Measurements from ENCODE around the gene PRPSAP1.
"Not testable (repeated sequence)": the region's sequence is repeated elsewhere in the genome, so short reads cannot be mapped to it uniquely, and the experiment has no call there.

PRPSAP1 gene

DNA sequence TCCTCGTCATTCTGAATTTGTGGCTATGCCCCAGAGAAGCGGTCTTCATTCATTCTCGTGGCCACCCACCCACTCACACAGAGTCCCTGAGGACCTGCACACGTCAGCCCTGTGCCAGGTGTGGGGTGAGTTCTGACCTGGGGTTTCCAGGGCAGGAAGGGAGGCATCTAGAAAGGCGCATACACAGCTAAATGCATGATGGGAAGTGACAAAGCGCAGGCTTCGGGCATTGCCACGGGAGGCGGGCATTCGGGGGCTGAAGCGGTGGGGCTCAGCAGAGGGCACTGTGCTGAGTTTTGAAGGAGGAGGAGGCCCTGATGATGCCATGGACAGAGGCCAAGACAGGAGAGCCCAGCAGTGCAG lies 77.7 kb downstream of the PRPSAP1 start:
- no peak for DNase-seq

DNA sequence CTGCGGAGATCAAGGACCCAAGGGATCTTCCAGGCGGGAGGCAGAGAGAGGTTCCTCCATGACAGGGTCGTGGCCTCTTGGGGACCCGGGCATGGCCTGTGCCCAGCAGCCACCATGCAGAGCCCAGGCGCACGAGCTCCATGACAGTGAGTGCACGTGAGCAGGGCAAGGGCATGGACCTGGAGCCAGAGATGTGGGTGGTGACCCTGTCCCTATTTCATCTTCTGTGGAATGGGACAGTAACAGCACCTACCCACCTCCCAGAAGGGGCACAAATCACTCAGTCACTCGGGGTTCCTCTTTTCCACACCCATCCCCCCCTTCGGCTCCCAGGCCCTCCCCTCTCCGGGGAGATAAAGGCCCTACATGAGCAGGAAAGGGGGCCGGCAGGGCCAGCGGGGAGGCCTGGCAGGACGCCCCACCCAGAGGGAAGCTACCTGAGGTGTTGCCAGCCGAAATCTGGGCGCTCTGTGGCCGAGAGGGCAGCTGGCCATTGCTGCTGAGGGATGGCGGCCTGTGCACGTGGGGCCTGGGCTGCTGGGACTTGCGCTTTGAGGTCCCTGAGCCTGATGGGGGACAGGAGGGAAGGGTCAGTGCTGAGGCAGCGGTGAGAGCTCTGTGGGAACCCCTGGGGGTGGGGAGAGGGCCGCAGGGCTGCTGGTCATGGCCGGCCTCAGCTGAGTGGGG lies 78.2 kb downstream of the PRPSAP1 start:
- no peak for DNase-seq

DNA sequence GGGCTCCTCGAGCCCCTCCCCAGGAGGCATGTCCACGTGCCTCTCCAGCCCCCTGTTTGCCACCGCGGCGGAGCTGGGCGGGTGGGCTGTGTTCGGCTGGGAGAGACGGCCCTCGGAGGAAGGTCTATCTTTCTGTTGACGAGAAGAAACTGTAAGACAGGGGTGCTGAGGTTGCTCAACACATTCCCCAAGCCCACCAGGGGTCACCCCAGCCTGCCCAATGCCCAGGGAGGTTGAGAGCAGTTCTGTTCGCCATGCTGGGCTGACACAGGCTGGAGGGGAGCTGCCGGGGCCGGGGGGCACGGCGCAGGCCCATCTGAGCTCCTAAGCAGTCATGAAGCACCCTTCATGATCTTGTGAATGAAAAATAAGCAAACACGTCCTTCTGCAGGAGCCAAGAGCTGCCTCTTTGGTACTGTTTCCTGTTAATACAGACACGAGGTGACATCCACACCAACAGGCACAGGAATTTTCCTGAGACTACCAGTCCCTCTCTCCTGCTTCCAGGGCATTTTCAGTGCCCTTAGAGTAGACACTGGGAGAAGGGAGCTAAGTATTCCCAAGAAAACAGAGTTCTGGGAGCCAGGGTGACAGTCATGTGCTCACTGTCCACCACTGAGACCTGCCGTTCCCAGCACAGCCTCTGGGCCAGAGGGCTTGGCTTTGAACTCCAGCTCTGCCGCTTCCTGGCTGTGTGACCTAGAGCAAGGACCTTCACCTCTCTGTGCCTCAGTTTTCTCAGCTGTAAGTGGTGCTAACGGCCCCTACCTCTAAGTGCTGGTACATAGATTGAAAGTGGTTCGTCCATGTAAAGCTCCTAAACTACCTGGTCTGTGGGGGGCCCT lies 79.4 kb downstream of the PRPSAP1 start:
- DNase-seq, result no peak

DNA sequence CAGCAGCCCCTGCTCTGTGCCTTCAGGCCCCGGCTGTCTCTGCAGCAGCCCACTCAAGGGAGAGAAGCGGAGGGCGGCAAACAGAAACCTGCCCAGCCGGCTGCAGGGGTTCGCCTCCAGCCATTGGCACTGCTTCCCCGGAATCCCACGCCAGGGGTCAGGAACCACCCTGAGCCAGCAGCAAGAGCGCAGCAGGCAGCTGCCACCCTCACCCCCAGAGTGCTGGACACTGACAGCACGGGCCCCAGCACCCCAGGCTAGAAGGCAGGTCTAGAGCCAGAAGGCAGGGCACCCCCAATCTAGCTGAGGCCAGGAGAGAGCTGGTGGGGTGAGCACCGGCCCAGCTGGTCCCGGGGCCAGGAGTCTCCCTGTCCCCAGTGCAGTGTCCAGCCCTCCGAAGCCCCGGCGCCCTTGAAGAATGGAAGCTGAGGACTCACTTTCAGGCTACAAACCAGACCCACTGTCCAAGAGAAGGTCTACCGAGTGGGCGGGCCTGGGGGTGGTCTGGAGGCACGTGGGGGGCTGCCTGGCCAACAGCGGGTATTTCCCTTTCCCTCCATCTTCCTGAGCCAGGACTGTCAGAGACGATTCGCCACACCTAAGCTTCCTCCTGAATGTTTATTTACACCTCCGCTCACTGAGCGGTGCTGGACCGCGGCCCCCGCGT lies 80.1 kb downstream of the PRPSAP1 start:
- DNase-seq, result no peak

DNA sequence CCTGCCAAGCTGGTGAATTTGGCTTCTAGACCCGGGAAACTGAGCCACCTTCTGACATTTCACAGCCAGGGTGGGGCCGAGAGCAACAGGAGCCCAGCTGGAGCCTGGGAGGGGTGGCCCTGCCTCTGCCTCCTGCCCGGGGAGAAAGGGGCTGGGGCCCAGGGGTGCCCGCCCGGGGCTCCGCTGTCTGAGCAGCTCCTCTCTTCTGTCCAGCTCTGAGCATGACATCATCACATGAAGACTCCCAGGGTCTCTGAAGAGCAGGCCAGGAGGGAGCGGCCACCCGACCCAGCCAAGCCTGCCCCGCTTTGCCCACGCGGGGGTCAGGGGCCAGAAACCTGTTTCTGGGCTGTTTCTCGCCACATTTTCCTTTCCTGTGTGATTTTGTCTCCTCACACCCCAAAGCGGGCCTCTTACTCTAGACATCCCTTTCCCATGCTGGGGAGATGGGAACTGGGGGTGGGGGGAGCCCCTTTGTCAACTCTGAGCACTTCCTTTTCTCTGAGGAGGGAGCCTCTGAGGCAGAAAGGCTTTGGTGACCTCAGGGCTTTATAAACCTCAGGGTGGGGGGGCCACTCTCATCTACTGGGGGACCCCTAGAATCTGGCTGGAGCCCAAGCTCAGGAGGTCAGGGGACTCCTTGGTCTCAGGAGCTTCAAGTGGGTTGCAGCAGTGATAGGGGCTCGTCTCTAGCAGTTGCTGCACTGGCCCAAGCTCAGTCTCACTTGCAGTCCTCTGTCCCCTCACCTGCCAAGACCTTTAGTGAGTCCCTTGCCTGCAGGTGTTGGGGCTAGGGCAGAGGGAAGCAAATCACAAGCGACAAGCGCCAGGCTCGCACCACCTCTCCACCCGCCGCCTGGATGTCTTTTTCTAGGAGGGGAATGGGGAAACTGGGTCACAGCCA lies 80.9 kb downstream of the PRPSAP1 start:
- DNase-seq, result no peak

DNA sequence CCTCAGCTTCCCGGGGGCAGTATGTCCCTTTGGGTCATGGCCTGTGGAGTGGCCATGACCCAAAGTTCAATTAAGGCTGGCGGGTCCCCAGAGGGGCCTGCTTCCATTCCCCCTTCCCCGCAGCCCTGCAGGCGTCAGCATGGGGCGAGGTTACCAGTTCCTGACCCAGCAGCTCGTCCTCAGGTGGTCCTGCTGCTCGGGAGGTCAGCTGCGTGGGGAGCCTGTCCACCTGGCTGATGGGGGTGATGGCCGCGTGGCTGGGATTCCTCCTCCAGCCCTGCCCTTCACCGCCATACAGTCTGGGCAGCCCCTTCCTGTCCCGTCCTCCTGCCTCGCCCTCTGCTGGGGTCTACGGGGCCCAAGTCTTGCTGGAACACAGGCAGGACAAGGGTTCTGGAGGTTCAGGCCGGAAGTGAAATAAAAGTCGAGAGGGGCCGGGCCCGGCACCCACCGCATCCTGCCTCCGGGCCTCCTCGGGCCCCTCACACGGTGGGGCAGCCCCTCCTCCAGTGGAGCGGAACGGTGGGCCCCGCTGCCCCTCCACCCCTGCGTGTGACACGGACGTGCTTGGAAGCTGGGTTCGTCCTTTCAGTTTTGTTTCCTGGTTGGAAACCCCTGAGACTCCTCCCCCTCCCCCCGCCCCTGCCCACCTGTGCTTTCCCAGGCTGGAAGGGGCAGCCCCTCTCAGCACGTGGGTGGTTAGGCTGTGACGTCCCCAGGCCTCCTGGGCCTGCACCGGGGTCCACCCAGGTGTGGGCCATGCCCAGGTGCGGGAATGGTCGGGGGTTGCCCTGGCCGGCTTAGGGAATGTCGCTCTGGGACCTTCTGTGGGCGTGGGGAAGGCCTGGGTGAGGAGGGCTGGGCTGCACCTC lies 81.8 kb downstream of the PRPSAP1 start:
- no peak for DNase-seq

DNA sequence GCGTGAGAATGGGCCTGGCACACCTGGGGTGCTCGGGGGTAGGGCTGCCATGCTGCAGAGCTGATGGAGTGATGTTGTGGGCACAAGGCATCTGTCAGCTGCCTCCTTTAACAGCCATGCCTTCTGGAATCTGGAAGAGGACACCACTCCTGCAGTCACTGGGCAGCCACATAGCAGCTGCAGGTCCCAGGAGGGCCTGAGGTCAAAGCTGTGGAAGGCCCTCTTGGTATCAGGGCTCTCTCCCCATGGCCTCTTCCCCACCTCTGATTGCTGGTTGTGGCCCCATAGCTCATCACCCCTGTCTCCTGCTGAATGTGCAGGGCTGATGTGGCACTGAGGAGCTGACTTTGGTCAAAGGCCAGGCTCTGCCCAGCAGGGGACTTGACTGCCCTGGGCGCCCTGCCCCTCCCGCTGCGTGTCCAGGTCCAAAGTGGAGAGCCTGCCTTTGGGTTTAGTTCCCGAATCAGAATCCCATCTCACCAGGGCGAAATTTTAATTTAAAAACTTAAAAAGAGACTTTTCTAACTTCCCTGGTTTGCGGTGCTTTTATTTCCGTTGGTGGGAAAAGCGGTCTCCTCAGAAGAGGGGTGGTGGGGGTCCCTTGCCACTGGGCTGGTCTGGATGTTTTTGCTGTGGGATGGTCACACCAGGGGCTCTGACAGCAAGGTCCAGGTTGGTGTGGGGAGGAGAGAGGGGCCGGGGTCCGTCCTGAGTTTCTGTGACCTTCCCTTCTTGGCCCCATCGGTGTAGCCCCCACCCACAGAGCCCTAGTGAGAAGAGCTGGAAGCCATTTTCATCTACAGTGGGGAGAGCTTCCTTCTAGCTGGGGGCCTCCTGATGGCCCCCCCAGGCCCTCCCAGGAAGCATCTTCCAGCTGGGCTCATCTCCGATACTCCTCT lies 82.7 kb downstream of the PRPSAP1 start:
- DNase-seq, result no peak

DNA sequence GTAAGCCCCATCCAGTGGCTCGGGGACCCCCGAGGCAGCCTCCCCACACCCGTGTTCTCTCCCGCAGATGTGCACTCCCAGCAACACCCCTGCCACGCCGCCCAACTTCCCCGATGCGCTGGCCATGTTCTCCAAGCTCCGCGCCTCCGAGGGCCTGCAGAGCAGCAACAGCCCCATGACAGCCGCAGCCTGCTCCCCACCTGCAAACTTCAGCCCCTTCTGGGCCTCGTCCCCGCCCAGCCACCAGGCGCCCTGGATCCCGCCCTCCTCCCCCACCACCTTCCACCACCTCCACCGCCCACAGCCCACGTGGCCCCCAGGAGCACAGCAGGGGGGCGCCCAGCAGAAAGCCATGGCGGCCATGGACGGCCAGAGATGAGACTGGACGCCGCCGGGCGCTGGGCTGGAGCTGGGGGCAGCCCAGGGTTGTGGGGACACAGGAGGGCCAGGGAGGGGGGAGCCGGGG lies 83.6 kb downstream of the PRPSAP1 start:
- no peak for DNase-seq

DNA sequence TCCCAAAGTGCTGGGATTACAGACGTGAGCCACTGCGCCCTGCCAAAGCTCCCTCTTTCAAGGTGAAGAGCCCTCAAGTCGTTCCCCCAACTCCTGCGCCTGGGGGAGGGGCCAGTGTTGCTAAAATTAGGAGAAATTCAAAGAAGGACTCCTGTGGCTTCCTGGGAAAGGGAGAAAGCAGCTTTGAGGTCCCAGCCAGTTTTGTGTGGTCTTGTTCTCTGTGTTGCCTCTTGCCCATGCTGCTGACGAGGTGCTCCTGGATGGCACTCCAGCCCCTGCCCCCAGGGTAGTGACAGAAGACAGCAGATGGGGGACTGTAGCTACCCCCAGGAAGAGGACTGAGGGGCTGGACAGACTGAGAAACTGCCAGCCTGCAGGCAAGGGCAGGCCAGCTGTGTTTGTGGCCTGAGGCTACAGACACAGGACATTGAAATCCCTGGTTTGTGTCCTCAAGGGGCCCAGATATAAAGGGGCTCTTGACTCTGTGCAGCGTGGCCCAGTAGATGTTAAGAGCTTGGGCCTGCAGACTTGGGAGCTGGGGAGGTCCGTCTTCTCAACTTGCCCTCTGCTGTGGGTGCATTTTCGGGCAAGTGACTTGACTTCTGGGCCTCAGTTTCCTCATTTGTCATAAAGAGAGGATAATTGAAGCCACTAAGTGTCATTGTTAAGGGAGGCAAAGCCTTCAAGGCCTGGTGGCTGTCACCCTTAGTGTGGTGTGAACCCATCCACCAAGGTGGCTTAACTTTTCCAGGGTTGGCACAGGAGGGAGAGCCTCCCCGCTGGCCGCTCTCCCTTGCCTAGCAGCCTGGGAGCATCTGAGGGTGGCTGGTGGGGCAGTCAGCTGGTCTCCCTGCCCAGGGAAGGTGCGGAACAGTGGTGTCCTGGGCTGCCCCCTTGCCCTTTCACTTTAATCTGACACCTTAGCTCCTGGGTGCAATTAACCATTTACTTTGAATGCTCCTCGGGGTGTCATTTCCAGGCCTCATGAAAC lies 84.4 kb downstream of the PRPSAP1 start:
- no peak for DNase-seq

DNA sequence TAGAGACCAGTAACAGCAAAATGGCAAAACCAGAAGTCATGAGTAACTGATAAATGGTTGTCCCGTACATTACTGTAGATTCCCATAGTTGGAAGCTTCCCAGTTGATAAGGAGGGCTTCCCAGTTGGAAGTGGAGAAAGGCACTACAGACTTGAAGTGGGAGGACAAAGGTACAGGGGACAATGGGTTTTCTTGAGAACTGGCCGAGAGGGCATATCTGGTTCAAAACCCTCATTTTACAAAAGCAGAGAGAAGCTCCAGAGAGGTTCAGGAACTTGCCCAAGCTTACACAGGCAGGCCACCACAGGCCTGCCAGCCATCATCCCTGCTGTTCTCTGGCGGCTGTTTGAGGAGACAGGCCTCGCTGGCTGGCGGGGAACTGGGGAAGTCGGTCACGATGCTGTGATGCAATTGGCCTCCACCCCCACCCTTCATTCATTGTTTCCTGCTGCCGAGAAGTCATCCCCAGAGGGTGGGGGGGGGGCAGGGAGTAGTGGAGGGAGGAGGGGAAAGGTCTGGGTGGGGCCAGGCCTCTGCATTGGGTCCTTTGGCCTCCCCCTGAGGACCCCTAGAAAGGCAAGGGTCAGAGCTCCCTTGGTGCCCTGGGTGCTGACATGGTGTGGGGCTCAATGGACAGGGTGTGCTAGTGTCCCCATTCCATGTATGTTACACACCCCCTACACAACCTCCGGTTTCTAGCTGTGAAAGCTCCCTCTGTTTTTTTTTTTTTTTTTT lies 85.5 kb downstream of the PRPSAP1 start:
- no peak for DNase-seq

DNA sequence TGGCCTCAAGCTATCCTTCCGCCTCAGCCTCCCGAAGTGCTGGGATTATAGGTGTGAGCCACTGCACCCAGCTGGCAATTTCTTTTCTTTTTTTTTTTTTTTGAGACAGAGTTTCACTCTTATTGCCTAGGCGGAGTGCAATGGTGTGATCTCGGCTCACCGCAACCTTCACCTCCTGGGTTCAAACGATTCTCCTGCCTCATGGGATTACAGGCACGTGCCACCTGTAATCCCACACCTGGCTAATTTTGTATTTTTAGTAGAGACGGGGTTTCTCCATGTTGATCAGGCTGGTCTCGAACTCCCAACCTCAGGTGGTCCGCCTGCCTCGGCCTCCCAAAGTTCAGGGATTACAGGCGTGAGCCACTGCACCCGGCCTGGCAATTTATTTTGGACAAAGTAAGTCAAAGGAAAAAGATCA lies 86.1 kb downstream of the PRPSAP1 start:
- not testable (repeated sequence) for DNase-seq

DNA sequence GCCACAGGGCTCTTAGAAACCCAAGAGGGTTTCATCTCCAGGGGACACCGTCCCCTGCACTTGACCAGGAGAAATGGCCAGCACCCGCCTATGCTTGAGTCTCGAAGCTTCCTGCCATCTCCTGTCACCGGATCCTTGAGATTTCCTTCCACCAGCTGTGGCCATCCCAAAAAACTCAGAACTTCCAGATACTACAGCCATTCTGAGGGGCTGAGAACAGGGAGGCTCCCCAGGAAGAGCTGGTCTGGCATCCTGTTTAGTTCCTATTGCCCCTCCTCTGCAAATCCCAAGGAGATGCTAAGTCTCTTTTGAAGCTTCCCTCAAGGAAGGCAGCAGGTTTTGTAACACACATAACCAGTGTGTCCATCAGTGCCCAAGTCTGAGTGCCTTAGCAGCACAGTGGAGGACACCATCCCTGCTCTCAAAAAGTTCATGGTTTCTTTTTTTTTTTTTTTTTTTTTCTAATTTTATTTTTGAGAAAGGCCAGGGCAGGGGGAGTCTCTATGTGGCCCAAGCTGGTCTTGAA lies 86.6 kb downstream of the PRPSAP1 start:
- no peak for DNase-seq

DNA sequence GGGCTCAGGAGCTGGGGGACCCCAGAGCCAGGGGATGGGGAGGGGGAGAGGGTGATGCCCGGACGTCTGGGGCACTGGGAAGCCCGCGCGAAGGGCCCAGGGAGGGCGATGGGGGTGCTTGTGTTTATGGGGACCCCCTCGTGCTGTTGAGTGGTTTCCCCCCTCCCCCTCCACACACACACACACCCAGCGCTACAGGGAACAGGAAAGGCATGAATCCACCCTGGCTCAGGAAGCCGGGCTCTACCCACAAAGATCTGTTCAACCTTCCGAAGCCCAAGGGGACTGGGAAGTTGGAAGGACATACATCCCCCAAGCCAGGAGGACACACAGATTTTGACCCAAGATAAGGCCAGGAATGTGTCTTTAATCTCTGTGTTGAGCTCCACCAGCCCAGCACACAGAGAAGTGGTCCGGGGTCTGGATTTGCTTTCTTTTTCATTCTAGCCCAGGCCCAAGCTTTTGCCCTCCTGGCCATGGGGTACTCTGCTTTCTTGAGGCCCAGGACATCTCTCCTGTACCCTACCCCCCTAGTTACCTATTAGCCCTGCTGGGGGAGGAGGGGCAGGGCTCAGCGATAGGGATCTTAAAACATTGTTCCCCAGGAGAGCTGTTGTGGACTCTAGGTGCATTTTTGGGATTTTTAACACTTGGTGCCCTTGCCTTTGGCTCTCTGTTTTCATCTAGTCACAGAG lies 87.3 kb downstream of the PRPSAP1 start:
- DNase-seq, result no peak

DNA sequence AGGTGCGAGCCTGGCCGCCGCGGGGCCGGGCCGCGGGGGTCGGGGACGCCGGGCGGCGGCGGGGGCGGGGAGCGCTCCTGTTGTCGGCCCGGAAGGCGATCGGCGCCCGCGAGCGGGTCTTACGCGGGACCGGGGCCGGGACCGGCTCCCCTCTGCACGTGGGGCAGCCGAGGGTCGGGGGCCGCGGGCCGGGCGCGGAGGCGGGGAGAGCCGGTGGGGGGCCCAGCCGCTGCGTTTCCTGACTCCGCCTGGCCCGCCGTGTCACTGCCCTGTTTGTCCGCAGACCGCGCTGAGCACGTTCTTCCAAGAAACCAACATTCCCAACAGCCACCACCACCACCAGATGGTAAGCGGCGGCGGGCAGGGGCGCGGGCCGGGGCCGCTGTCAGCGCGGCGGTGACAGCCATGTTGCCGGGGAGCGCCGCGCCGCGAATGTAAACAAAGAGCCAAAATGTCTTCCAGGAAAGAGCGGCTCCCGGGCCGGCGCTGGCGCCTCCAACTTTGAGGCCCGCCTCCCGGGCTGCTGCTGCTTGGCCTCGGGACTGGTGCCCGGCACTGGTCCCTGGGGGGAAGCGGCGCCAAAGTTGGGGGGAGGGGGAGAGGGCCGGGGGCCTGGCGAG lies 88.0 kb downstream of the PRPSAP1 start:
- no peak for DNase-seq

DNA sequence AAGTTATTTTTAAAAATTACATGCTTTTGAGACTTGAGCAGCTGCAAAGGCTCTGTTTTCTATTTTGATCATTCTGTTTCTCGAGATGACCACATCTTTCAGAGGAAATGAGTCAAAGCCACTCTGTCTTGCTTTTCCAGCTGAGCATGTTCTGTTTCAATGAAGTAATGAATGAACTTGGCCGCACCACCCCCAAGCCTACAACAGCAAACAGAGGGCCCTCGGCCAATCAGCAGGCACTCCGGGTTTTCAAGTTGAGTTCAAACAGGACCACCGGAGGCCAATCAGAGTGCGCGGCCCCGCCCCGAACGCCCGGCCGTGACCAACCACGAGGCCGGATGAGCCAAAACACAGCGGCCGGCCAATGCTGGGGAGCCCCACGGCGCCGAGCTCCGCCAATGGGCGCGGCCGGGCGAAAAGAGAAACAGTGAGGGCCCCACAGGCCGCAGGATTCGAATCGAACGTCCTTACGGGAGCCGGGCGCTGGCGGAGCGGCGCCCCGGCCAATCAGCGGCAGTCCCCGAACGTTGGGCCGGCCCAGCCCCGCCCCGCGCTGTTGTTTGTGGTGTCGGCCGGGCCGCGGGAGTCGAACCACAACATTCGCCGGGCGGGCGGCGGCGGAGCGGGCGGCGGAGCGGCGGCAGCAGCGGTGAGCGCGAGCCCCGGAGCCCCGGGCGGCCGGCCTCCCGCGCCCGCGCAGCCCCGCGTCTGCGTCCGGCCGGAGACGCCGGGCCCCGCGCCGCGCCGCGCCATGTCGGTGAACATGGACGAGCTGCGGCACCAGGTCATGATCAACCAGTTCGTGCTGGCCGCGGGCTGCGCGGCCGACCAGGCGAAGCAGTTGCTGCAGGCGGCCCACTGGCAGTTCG lies 88.7 kb downstream of the PRPSAP1 start, which contains the start of gene UBALD2:
TSS of gene UBALD2 (plus strand) at position 594 of the 869 bp plus-strand sequence. CDS start at position 752, 158 bp downstream.
- DNase-seq, result peak; percentile 99

DNA sequence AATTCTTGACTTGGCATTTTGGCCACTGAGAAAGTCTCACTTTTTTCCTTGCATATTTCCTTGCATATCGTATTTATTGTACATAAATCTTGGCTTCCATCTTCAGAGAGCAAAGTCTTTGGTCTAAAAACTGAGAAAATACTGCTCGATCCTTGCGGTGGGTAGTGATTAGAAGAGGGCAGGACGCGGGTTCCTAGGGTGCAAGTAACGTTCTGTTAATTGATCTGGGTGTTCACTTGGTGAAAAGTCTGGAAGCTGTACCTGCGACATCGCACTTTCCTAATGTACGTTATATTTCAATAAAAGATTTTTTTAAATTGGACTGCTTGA lies 89.3 kb downstream of the PRPSAP1 start:
- no peak for DNase-seq
